Uterus (tissue), 2 donors: ENCODE results near the gene YPEL2.

Source experiments
- POLR2A ChIP-seq, 2 donors: fragments of 450-650 bp; IDR thresholded peaks; one replicate each; pipeline ENCODE4 v1.6.1; 2016; ENCODE audit warnings: antibody characterized with exemption in 2 of 2, mild to moderate bottlenecking in 1 of 2, moderate library complexity in 1 of 2
- TF ChIP-seq, protein P1 (sequence below), 4 experiments: fragments of 200-600 bp in 2 of 4; fragments of 450-650 bp in 2 of 4; sonication (generic) in 2 of 4; IDR thresholded peaks; one replicate each; pipeline ENCODE4 v1.5.1; 2016 to 2019; ENCODE audit warnings: antibody characterized with exemption in 4 of 4, mild to moderate bottlenecking in 2 of 4, moderate library complexity in 1 of 4

DNA sequence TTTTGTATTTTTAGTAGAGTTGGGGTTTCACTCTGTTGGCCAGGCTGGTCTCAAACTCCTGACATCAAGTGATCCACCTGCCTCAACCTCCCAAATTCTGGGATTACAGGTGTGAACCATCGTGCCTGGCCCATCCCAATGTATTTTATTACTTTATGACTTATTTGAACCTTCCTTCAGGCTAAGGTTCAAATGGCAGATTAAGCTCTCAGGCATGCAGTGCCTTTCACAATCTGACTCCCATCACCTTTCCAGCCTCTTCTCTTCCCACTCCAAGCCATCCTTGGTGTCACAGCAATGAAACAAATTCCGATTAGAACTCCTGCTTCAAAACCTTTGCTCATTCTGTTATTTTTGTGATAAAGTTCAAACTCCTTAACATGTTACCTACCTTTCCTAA lies 26.6 kb upstream of the YPEL2 start:
- TF ChIP-seq, protein P1, sequence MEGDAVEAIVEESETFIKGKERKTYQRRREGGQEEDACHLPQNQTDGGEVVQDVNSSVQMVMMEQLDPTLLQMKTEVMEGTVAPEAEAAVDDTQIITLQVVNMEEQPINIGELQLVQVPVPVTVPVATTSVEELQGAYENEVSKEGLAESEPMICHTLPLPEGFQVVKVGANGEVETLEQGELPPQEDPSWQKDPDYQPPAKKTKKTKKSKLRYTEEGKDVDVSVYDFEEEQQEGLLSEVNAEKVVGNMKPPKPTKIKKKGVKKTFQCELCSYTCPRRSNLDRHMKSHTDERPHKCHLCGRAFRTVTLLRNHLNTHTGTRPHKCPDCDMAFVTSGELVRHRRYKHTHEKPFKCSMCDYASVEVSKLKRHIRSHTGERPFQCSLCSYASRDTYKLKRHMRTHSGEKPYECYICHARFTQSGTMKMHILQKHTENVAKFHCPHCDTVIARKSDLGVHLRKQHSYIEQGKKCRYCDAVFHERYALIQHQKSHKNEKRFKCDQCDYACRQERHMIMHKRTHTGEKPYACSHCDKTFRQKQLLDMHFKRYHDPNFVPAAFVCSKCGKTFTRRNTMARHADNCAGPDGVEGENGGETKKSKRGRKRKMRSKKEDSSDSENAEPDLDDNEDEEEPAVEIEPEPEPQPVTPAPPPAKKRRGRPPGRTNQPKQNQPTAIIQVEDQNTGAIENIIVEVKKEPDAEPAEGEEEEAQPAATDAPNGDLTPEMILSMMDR (IDR thresholded peaks at IDR 0.05), result no peak
- no peak for TF ChIP-seq POLR2A (IDR thresholded peaks at IDR 0.05)
